Middle frontal gyrus (tissue), 1 donor: ENCODE results near the gene SALL4.
"Not testable (repeated sequence)": the region's sequence is repeated elsewhere in the genome, so short reads cannot be mapped to it uniquely, and the experiment has no call there.

Experiments used
- DNase-seq: peaks from one replicate; pipeline ENCODE4 v3.0.0-alpha.2; 2015; ENCODE audit warnings: low spot score; ENCODE audit errors: extremely low spot score

Gene SALL4

DNA sequence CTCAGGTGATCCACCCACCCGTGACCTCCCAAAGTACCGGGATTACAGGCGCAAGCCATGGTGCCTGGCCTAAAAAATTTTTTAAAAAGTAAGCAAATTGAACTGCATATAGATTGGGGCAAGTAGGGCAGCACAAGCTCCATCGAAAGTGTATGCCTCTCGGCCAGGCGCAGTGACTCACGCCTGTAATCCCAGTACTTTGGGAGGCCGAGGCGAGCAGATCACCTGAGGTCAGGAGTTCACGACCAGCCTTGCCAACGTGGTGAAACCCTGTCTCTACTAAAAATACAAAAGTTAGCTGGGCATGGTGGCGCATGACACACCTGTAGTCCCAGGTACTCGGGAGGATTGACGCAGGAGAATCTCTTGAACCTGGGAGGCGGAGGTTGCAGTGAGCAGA lies 64.1 kb downstream of the SALL4 start:
- DNase-seq, result not testable (repeated sequence)

GRCh38 chr20:51736947-51737346 lies 65.4 kb downstream of the SALL4 start:
- DNase-seq, result no peak

DNA sequence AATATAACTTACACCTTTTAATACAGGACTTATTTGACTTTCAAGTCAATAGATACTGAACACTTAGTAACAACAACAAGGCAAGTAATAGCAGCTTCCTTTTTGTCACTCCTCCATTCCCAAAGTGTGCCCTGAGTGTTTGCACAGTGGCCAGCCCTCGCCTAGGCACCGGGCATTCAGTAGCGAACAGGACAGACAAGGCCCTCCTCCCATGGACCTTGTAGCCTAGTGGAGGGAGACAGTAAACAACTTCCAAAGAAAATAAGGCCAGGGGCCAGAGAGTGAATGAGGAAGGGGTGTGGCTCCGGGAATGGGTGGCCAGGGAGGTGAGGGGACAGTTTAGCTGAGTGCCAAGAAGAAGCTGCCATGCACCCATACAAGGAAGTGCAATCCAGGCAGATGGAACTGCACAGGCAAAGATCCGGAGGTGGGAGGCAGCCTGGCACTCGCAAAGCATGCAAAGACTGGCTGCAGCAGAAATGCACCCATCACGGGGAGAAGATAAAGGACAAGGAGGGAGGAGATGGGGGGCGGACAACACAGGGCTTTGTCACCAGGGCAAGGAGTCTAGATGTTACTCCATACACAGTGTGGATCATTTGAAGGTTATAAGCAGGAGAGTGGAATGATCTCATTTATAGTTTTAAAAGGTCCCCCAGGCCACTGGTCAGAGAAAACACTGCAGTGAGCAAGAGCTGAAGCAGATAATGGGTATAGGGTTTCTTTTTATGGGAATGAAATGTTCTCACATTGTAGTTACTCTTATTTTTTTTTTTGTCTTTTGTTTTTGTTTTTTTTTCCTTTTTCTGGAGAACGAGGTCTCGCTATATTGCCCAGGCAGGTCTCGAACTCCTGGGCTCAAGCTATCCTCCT lies 66.4 kb downstream of the SALL4 start:
- no peak for DNase-seq

DNA sequence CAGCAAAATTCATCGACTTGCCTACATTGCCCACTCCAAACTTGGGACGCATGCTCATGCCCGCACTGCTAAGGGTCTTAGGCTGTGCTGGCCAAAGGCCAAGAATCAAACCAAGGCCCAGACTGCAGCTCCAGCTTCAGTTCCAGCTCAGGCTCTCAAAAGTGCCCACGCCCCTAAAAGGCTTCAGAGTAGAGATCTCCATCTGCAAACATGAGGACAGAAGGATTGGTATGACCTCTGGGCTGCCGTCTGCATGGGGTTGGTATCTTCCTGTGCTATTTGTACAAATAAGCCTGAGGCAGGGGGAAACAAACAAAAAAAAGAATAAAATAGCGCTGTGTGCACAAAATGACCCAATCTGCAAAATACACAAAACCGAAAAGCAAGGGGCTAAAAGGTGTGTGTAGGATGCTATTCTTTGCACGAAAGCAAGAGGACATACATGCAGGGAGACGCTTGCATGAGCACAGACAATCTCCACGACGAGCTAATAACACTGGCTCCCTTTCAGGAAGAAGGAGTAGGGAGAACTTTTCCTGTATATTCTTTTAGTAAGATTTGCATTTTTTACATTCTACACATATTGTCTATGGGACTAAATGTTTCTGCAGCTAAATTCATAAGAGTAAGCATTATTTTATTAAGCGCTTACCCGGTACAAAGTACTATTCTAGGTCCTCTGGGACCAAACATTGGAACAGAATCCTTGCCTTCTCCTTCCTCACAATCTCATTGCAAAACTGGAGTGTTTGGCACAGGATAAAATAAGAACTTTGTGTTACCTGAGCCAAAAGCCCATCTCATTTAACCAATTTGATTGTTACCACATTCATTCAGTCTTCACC lies 67.2 kb downstream of the SALL4 start:
- DNase-seq, result no peak

GRCh38 chr20:51733070-51733469 lies 69.3 kb downstream of the SALL4 start:
- DNase-seq, result no peak
